ENCODE measurements around the gene NT5DC2.

Gene NT5DC2

DNA sequence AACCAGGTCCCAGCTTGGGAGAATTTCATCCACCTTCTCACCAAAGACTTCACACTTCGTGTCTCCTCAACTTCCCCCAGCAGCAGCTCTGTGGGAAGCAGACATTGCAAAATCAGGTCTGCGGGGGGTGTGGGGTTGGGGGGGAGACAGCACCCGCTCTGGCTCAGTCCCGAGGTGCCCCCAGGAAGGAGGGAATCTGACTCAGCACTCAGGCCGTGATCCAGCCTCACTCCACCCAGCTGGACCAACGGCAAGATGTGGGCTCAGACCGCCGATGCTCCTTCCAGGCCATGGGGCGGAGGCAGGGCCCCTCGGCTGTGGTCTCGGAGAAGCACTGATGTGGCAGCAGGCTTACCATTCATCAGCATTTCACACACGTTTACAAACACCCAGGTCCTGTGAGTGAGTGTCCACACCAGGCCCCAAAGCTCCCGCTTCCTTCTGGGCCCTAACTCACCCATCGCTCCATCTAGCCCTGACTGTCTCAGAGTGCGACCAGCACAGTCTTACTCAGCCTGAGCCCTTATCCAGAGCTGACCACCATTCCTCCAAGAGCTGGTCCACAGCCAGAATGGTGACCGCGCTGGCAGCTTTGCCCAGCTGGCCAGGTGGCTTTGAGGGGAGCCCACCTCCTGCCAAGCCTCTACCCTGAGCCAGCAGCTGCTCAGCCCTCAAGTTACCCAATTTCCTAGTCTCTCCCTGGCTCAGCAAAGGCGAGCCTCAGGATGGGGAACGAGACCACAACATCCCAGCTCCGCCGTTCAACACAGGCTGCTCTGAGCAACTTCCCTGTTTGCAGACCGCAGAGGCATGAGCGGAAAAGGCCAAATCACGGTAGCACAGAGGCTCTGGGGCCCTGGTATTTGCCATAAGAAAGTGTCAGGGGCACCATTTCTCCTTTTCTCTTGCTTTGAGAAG lies 35.3 kb downstream of the NT5DC2 start:
- no peak for TF ChIP-seq GATA2 (IDR thresholded peaks at IDR 0.05; ENCODE audit: low read depth, low read length)
- TF ChIP-seq GATA3 (IDR thresholded peaks at IDR 0.05; ENCODE audit: low read depth, low read length): no peak

DNA sequence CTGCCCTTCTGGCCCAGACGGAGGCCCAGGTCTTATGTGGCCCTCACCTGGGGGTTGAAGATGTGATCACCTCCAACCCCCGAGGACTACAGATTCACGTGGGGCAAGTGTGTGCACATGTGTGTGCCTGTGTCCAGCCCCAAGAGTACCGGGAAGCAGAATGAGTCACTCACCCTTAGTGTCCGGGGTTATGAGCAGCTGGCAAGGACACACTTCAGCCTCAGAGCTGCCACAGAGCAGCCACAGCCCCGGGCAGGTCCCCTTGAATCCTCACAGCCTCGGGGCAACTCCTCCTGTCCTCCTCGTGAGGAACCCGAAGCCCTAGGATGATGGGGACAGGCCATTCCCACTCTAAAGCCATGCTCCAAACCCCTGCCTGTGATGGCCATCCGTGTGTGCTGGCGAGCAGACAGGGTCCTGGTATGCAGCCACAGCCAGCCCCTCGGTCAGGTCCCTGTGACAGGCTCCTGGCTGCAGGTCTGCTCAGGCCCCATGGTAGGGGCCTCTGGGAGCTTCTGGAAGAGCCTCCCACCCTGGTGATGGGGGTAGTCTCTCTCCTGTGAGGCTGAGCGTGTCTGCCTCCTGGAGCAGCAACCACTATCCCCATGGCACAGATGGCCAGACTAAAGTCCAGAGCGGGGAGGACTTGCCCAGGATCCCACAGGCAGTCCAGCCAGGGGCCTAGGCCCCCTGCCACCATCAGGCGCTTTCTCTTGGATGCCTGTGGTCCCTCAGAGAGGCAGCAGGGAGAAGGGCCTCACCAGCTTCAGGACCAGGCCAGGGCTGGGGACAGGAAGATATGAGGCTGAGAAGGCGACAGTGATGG lies 37.7 kb downstream of the NT5DC2 start:
- TF ChIP-seq GATA3 (IDR thresholded peaks at IDR 0.05; ENCODE audit: low read depth, low read length) (no peak), GATA2 (IDR thresholded peaks at IDR 0.05; ENCODE audit: low read depth, low read length) (no peak)

DNA sequence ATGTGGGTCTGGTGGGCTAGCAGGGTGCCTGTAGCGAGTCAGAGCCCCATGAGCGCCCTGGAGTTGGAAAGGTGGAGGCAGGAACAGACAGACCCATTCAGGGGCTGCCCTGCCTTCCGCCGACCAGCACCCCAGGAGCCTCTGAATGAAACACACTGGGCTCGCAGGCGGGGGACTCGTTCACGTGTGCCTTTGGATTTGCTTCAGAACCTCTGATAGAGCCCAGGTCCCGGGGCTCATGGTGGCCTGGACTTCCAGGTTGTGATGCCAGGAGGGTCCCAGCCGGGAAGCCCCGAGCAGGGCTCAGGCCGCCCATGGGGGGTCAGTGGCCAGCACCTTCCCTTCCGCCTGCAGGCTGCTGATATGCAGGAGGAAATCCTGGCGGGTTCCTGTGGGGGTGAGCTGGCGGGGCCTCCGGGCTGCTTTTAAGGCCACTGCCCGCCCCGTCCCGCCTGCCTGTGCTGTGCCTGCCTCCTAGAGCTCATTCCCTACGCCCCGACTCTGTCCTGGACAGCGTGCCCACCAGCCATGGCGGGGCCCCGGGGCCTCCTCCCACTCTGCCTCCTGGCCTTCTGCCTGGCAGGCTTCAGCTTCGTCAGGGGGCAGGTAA lies 38.7 kb downstream of the NT5DC2 start, which contains the start of gene STAB1:
TSS of gene STAB1 (plus strand) at position 453 of the 610 bp plus-strand sequence. CDS start at position 529, 76 bp downstream.
- TF ChIP-seq GATA2 (IDR thresholded peaks at IDR 0.05; ENCODE audit: low read depth, low read length) (no peak), GATA3 (IDR thresholded peaks at IDR 0.05; ENCODE audit: low read depth, low read length) (no peak)

DNA sequence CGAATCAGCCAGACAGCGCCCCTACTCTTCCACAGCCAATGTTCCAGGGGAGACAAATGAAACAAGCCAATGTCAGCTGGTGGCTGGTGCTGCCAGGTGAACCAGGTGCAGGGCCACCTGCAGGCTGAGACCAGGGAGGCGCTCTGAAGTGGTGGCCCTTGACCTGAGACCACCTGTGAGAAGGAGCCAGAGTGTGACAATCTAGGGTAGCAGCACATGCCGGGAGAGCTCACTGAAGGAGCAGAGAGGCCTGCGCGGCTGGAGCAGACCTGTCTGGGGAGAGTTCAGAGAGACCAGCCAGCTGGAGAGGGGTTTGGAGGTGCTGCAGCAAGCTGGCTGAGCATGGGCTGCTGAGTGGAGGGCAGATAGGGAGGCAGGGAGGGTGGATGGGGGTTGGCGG lies 39.2 kb downstream of the NT5DC2 start:
- TF ChIP-seq GATA2 (IDR thresholded peaks at IDR 0.05; ENCODE audit: low read depth, low read length) (no peak), GATA3 (IDR thresholded peaks at IDR 0.05; ENCODE audit: low read depth, low read length) (no peak)

DNA sequence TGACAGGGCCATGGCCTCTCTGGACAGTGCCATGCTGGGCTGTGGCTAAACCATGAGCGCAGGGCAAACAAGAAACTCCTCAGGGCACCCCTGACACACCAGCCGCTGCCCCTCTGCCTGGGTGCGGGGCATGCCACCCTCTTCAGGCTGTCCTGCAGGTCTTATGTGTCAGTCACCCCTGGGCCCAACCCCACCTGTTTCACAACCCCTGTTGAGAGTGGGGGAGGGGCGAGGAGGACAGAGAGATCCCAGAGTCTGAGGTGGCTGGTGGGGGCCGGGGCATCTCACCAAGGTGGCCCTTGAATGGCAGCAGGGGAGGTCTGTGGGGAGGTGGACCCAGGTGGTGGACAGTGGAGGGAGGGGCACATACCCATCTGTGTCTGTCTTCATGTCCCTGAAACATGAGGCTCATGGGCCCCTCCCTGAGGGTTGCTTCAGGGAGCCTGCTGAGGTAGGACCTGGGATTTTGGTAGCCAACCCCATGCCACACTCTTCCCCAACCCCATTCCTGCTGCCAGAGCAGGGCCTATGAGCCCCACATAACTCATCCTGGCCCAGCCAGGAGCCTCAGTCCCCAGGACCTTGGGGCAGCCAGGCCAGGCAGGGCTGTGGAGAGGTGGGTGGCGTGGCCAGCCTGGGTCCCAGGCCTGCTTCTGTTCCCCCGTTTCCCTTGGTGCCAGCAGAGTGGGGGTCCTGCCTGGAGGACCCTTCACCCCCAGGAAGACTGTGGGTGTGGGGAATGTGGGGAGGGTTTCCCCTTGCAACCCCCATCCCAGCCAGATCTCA lies 40.2 kb downstream of the NT5DC2 start:
- TF ChIP-seq GATA2 (IDR thresholded peaks at IDR 0.05; ENCODE audit: low read depth, low read length) (no peak), GATA3 (IDR thresholded peaks at IDR 0.05; ENCODE audit: low read depth, low read length) (no peak)

DNA sequence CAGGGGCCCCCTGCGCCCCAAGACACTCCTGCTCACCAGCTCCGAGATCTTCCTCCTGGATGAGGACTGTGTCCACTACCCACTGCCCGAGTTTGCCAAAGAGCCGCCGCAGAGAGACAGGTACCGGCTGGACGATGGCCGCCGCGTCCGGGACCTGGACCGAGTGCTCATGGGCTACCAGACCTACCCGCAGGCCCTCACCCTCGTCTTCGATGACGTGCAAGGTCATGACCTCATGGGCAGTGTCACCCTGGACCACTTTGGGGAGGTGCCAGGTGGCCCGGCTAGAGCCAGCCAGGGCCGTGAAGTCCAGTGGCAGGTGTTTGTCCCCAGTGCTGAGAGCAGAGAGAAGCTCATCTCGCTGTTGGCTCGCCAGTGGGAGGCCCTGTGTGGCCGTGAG lies 41.6 kb downstream of the NT5DC2 start:
- TF ChIP-seq GATA3 (IDR thresholded peaks at IDR 0.05; ENCODE audit: low read depth, low read length) (no peak), GATA2 (IDR thresholded peaks at IDR 0.05; ENCODE audit: low read depth, low read length) (no peak)

DNA sequence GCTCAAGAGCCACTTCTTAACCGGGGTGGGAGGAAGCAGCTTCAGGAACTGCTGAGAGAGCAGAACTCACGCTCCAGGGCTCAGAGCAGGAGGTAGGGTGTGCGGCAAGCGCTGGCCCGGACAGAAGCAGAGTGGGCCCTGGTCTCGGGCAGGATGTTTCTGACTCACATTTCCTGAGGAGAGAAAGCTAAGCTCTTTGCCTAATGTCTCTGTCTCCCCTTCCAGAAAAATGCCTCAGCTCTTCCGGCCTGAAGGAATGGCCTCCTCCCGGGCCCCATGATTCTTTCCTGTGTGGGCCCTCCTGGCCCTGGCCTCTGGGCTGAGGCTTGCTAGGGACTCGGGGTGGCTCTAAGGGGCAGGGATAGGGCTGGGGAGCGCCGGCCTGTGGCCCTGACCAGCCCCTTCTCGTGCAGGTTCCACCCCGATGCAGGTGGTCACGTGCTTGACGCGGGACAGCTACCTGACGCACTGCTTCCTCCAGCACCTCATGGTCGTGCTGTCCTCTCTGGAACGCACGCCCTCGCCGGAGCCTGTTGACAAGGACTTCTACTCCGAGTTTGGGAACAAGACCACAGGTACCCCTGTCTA lies 42.6 kb downstream of the NT5DC2 start:
- TF ChIP-seq GATA2 (IDR thresholded peaks at IDR 0.05; ENCODE audit: low read depth, low read length) (no peak), GATA3 (IDR thresholded peaks at IDR 0.05; ENCODE audit: low read depth, low read length) (no peak)

DNA sequence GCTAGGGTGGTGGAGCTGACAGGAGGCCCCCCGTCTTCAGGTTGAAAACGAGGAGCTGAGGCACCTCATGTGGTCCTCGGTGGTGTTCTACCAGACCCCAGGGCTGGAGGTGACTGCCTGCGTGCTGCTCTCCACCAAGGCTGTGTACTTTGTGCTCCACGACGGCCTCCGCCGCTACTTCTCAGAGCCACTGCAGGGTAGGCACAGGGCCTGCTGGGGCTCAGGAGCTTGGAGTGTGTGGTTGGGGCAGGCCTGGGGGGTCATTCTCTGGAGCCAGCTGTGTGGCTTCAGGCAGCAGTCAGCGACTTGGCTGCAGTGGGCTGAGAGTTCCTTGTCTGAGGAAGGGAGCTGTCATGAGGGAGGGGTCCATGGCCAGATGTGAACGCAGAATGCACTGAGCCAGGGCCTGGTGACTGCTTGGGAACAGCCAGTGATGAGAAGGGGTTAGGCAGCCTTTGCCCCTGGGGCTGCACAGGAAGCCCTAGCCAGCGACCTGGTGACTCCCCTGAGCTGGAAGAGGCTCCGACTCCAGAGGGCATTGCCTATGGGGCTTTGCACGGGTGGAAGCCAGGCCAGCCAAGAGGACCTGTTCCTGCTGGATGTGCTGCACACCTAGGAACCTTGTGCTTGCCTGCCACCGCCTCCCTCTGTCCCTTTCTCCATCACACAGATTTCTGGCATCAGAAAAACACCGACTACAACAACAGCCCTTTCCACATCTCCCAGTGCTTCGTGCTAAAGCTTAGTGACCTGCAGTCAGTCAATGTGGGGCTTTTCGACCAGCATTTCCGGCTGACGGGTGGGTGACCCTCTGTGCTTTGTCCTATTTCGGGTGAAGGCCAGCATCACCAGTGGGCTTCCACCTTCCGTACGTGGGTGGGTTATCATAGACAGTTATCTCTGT lies 43.4 kb downstream of the NT5DC2 start:
- TF ChIP-seq GATA2 (IDR thresholded peaks at IDR 0.05; ENCODE audit: low read depth, low read length) (no peak), GATA3 (IDR thresholded peaks at IDR 0.05; ENCODE audit: low read depth, low read length) (no peak)

DNA sequence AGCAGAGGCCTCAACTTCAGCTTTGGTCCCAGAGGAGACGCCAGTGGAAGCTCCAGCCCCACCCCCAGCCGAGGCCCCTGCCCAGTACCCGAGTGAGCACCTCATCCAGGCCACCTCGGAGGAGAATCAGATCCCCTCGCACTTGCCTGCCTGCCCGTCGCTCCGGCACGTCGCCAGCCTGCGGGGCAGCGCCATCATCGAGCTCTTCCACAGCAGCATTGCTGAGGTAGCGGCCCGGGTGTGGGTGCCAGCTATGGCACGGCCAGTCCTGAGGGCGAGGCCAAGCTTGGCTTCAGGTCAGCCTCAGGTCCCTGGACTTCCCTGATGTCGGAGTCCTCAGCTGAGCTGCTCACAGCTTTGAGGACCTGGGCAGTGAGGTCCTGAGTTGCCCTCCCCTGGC lies 44.2 kb downstream of the NT5DC2 start:
- no peak for TF ChIP-seq GATA2 (IDR thresholded peaks at IDR 0.05; ENCODE audit: low read depth, low read length)
- no peak for TF ChIP-seq GATA3 (IDR thresholded peaks at IDR 0.05; ENCODE audit: low read depth, low read length)

DNA sequence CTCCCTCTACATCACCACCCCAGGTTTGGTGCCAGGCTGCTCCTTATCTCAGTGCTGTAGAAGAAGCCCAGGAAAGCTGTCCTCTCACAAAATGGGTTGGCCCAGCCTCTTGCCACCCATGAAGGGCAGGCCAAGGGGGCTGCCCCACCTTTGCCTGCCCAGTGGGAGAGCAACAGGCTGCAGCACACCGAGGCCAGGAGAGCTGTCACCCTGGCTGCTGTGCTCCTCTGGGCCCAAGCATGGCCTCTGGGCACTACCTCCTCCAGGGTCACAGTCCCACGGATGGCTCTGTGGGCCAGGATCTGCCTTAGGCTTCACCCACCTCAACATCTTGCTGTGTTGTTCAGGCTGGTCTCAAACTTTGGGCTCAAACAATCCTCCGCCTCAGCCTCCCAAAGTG lies 44.9 kb downstream of the NT5DC2 start:
- TF ChIP-seq GATA3 (IDR thresholded peaks at IDR 0.05; ENCODE audit: low read depth, low read length) (no peak), GATA2 (IDR thresholded peaks at IDR 0.05; ENCODE audit: low read depth, low read length) (no peak)

DNA sequence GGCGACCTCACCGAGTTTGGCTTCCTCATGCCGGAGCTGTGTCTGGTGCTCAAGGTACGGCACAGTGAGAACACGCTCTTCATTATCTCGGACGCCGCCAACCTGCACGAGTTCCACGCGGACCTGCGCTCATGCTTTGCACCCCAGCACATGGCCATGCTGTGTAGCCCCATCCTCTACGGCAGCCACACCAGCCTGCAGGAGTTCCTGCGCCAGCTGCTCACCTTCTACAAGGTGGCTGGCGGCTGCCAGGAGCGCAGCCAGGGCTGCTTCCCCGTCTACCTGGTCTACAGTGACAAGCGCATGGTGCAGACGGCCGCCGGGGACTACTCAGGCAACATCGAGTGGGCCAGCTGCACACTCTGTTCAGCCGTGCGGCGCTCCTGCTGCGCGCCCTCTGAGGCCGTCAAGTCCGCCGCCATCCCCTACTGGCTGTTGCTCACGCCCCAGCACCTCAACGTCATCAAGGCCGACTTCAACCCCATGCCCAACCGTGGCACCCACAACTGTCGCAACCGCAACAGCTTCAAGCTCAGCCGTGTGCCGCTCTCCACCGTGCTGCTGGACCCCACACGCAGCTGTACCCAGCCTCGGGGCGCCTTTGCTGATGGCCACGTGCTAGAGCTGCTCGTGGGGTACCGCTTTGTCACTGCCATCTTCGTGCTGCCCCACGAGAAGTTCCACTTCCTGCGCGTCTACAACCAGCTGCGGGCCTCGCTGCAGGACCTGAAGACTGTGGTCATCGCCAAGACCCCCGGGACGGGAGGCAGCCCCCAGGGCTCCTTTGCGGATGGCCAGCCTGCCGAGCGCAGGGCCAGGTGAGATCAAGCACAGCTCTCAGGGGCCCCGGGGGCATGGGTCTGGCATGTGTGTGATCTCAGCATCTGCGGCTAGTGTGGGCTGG lies 45.6 kb downstream of the NT5DC2 start:
- TF ChIP-seq GATA3 (IDR thresholded peaks at IDR 0.05; ENCODE audit: low read depth, low read length) (no peak), GATA2 (IDR thresholded peaks at IDR 0.05; ENCODE audit: low read depth, low read length) (no peak)

Measured in SH-SY5Y (cell line).